WTC11 (cell line): ENCODE measurements around the gene ENTR1. TPM values are rescaled to one million over a fixed set of nuclear protein-coding genes. Genes with fewer than 3 reads are reported as not detected.

ENCODE experiments used
- ATAC-seq: fragments of 200-7000 bp; cut with Tn5 transposase; 2 replicates; pipeline ENCODE4 v1.10.0; 2021; ENCODE audit warnings: mild to moderate bottlenecking, moderate library complexity
- CTCF ChIA-PET: fragments of 300-600 bp; sonication (Branson Sonifier 250); formaldehyde crosslinking; loops from one replicate; lab custom pipeline; 2021; ENCODE audit warnings: antibody characterized with exemption; lab: Charles Lee
- POLR2A ChIA-PET: fragments of 350-600 bp; sonication (Branson Sonifier 250); formaldehyde crosslinking; loops from one replicate; lab custom pipeline; 2021; ENCODE audit warnings: antibody characterized with exemption; lab: Charles Lee
- DNase-seq: peaks from one replicate; pipeline ENCODE4 v3.0.0; 2021; ENCODE audit warnings: low spot score
- H3K27ac Mint-ChIP-seq: 2 replicates; pipeline ENCODE4 v1.8.0; 2021; ENCODE audit warnings: mixed read lengths
- H3K27me3 Mint-ChIP-seq: 2 replicates; pipeline ENCODE4 v1.8.0; 2021; ENCODE audit warnings: low read depth, mild to moderate bottlenecking, moderate library complexity, mixed read lengths
- H3K36me3 Mint-ChIP-seq: 2 replicates; pipeline ENCODE4 v1.8.0; 2021; ENCODE audit warnings: mixed read lengths
- H3K4me1 Mint-ChIP-seq: 2 replicates; pipeline ENCODE4 v1.8.0; 2022; ENCODE audit warnings: mixed read lengths
- H3K4me3 Mint-ChIP-seq: 2 replicates; pipeline ENCODE4 v1.8.0; 2021; ENCODE audit warnings: mild to moderate bottlenecking, moderate library complexity, mixed read lengths
- H3K9me3 Mint-ChIP-seq: 2 replicates; pipeline ENCODE4 v1.8.0; 2021; ENCODE audit warnings: mixed read lengths
- AR ChIP-seq: fragments of 250-450 bp; sonication (Bioruptor Pico); IDR thresholded peaks from 2 replicates; pipeline ENCODE4 v1.9.0; 2021; ENCODE audit warnings: mild to moderate bottlenecking
- ATF6 ChIP-seq: sonication (generic); formaldehyde crosslinking; IDR thresholded peaks from 2 replicates; pipeline ENCODE4 v1.8.1; 2023; ENCODE audit warnings: mild to moderate bottlenecking, missing genetic modification reagents
- CTCF ChIP-seq: fragments of 200-600 bp; IDR thresholded peaks from 2 replicates; pipeline ENCODE4 v1.8.0; 2022; ENCODE audit warnings: antibody characterized with exemption
- E2F4 ChIP-seq: sonication (generic); formaldehyde crosslinking; IDR thresholded peaks from 2 replicates; pipeline ENCODE4 v1.8.1; 2022; ENCODE audit warnings: low read depth, mild to moderate bottlenecking, moderate library complexity, missing genetic modification reagents, borderline replicate concordance
- EMX1 ChIP-seq: fragments of 250-450 bp; sonication (Bioruptor Pico); IDR thresholded peaks from 2 replicates; pipeline ENCODE4 v1.8.0; 2021; ENCODE audit warnings: mild to moderate bottlenecking
- FOXP4 ChIP-seq: sonication (generic); formaldehyde crosslinking; IDR thresholded peaks from 2 replicates; pipeline ENCODE4 v1.8.0; 2022; ENCODE audit warnings: mild to moderate bottlenecking, missing genetic modification reagents
- GRHL2 ChIP-seq: fragments of 250-450 bp; sonication (Bioruptor Pico); IDR thresholded peaks from 2 replicates; pipeline ENCODE4 v1.8.0; 2022; ENCODE audit warnings: mild to moderate bottlenecking, moderate library complexity; ENCODE audit not compliant: insufficient replicate concordance, severe bottlenecking
- GTF2I ChIP-seq: fragments of 250-450 bp; sonication (Bioruptor Pico); conservative IDR thresholded peaks from 2 replicates; pipeline ENCODE4 v1.4.0; 2021; ENCODE audit warnings: mild to moderate bottlenecking
- IRF1 ChIP-seq: sonication (generic); formaldehyde crosslinking; IDR thresholded peaks from 2 replicates; pipeline ENCODE4 v1.8.0; 2023; ENCODE audit warnings: missing genetic modification reagents
- JUN ChIP-seq: sonication (generic); formaldehyde crosslinking; IDR thresholded peaks from 2 replicates; pipeline ENCODE4 v1.8.0; 2023; ENCODE audit warnings: mild to moderate bottlenecking, missing genetic modification reagents
- MXD4 ChIP-seq: fragments of 250-450 bp; sonication (Bioruptor Pico); IDR thresholded peaks from 2 replicates; pipeline ENCODE4 v1.8.0; 2021; ENCODE audit warnings: mild to moderate bottlenecking, moderate library complexity, borderline replicate concordance
- NFE2L1 ChIP-seq: sonication (generic); formaldehyde crosslinking; IDR thresholded peaks from 2 replicates; pipeline ENCODE4 v1.8.1; 2023; ENCODE audit warnings: missing genetic modification reagents
- PRDM15 ChIP-seq: sonication (generic); formaldehyde crosslinking; IDR thresholded peaks from 2 replicates; pipeline ENCODE4 v1.8.0; 2022; ENCODE audit warnings: missing genetic modification reagents
- PREB ChIP-seq: sonication (generic); formaldehyde crosslinking; IDR thresholded peaks from 2 replicates; pipeline ENCODE4 v1.8.1; 2022; ENCODE audit warnings: mild to moderate bottlenecking, missing genetic modification reagents, moderate library complexity, borderline replicate concordance
- PRRX2 ChIP-seq: fragments of 250-450 bp; sonication (Bioruptor Pico); IDR thresholded peaks from 2 replicates; pipeline ENCODE4 v1.8.0; 2021; ENCODE audit warnings: mild to moderate bottlenecking
- TEAD4 ChIP-seq: sonication (generic); formaldehyde crosslinking; IDR thresholded peaks from 2 replicates; pipeline ENCODE4 v1.8.0; 2022; ENCODE audit warnings: mild to moderate bottlenecking, missing genetic modification reagents
- ZMAT4 ChIP-seq: fragments of 250-450 bp; sonication (Bioruptor Pico); IDR thresholded peaks from 2 replicates; pipeline ENCODE4 v1.9.0; 2021; ENCODE audit warnings: mild to moderate bottlenecking
- ZNF138 ChIP-seq: sonication (generic); formaldehyde crosslinking; conservative IDR thresholded peaks from 2 replicates; pipeline ENCODE4 v1.8.1; 2022; ENCODE audit warnings: mild to moderate bottlenecking, moderate library complexity, missing genetic modification reagents
- ZNF263 ChIP-seq: sonication (generic); formaldehyde crosslinking; IDR thresholded peaks from 2 replicates; pipeline ENCODE4 v1.8.1; 2022; ENCODE audit warnings: low read depth, mild to moderate bottlenecking, moderate library complexity, missing genetic modification reagents
- ZNF416 ChIP-seq: fragments of 250-450 bp; sonication (Bioruptor Pico); IDR thresholded peaks from 2 replicates; pipeline ENCODE4 v1.9.0; 2021; ENCODE audit warnings: mild to moderate bottlenecking, inconsistent platforms
- ZNF423 ChIP-seq: fragments of 250-450 bp; sonication (Bioruptor Pico); IDR thresholded peaks from 2 replicates; pipeline ENCODE4 v2.1.2; 2022; ENCODE audit warnings: mild to moderate bottlenecking, moderate library complexity
- total RNA-seq: library from RNA; stranded (reverse); gene quantifications from 3 replicates; pipeline ENCODE4 v1.2.3, GENCODE V29; 2021

The ENTR1 gene
- total RNA-seq, 1 experiment from 2014 or later, result 140 TPM

- no peak for TF ChIP-seq PREB (CRISPR knock-in tag)
- TF ChIP-seq GRHL2 (CRISPR knock-in tag), result no peak
- TF ChIP-seq EMX1 (CRISPR knock-in tag), result no peak
- no peak for TF ChIP-seq NFE2L1 (CRISPR knock-in tag)
- no peak for TF ChIP-seq ZNF416
- no peak for TF ChIP-seq TEAD4 (CRISPR knock-in tag)
- no peak for TF ChIP-seq CTCF
- no peak for TF ChIP-seq GTF2I (CRISPR knock-in tag)
These were observed 30.5 kb downstream of the ENTR1 start (continued) for GRCh38 chr9:136379891-136380290.

GRCh38 chr9:136379401-136379800 lies 31.0 kb downstream of the ENTR1 start:
- ChIA-PET CTCF (interaction anchor here (1.0 kb wide), 1 partner anchor 15 kb away, joined by 3 read pairs; no protein-coding TSS in a partner anchor), POLR2A (no interaction called here)
- Mint-ChIP-seq H3K36me3 (peaks cover 6% of the 10 kb centered on the region), H3K4me1 (no peaks in the 10 kb centered on the region), H3K27me3 (no peaks in the 10 kb centered on the region), H3K9me3 (no peaks in the 10 kb centered on the region)
- ATAC-seq (no peak), DNase-seq (no peak)
- TF ChIP-seq E2F4 (no peak), FOXP4 (CRISPR knock-in tag) (no peak), IRF1 (CRISPR knock-in tag) (no peak), ATF6 (CRISPR knock-in tag) (no peak), ZNF423 (CRISPR knock-in tag) (no peak), PRDM15 (CRISPR knock-in tag) (no peak), ZMAT4 (CRISPR knock-in tag) (no peak), PRRX2 (CRISPR knock-in tag) (no peak), ZNF138 (CRISPR knock-in tag) (no peak), MXD4 (CRISPR knock-in tag) (no peak), AR (CRISPR knock-in tag) (no peak), JUN (CRISPR knock-in tag) (no peak), ZNF263 (CRISPR knock-in tag) (no peak)
- TF ChIP-seq, all 79 proteins: peak for 0
- Mint-ChIP-seq H3K4me3 (no peak overlapping the region), H3K27ac (no peak overlapping the region)
